IMR-90 (cell line): ENCODE data around the gene OSBPL1A. TPM values are rescaled to one million over a fixed set of nuclear protein-coding genes. Genes with fewer than 3 reads are reported as not detected.

ENCODE experiments used
- ATAC-seq: fragments of 200-7000 bp; cut with Tn5 transposase; 2 replicates; pipeline ENCODE4 v1.9.1; 2020; ENCODE audit warnings: low read depth, mild to moderate bottlenecking, moderate library complexity
- BruUV-seq: library from RNA; stranded (reverse); fragments of 400-500 nt; replicated peaks from 2 replicates; lab custom pipeline; 2021; lab: Mats Ljungman, UMichigan
- CTCF ChIA-PET: fragments of 300-600 bp; formaldehyde crosslinking; extraction: SDS; loops from one replicate; lab custom pipeline; 2021; ENCODE audit warnings: antibody characterized with exemption; lab: Yijun Ruan, JAX
- POLR2A ChIA-PET: fragments of 300-600 bp; sonication (Branson Sonifier 250); formaldehyde crosslinking; loops from one replicate; lab custom pipeline; 2022; ENCODE audit warnings: antibody characterized with exemption; ENCODE audit not compliant: unreplicated experiment; lab: Charles Lee
- DNase-seq: peaks from one replicate; pipeline ENCODE4 v3.0.0; 2013
- H2AFZ ChIP-seq: replicated peaks from 2 replicates; pipeline ENCODE3; 2013; ENCODE audit warnings: low read length, mild to moderate bottlenecking; ENCODE audit not compliant: poor library complexity
- H2AK5ac ChIP-seq: 2 replicates; pipeline ENCODE4 v1.6.1; 2013; ENCODE audit warnings: low read depth, low read length, inconsistent platforms
- H2AK9ac ChIP-seq: replicated peaks from 2 replicates; pipeline ENCODE3; 2013; ENCODE audit warnings: mild to moderate bottlenecking, low read depth, low read length, moderate library complexity; ENCODE audit not compliant: poor library complexity
- H2BK120ac ChIP-seq: 2 replicates; pipeline ENCODE4 v1.6.1; 2013; ENCODE audit warnings: low read depth, low read length, inconsistent platforms
- H2BK15ac ChIP-seq: 3 replicates; pipeline ENCODE4 v1.6.1; 2013; ENCODE audit warnings: low read depth, low read length, inconsistent platforms
- H2BK20ac ChIP-seq: 2 replicates; pipeline ENCODE4 v1.6.1; 2013; ENCODE audit warnings: low read depth, mild to moderate bottlenecking, inconsistent platforms, low read length, moderate library complexity
- H2BK5ac ChIP-seq: 2 replicates; pipeline ENCODE4 v1.6.1; 2013; ENCODE audit warnings: mild to moderate bottlenecking, low read depth, low read length, inconsistent platforms; ENCODE audit not compliant: poor library complexity, severe bottlenecking
- H3K14ac ChIP-seq: replicated peaks from 2 replicates; pipeline ENCODE4 v1.6.1; 2013; ENCODE audit warnings: low read depth, low read length, inconsistent platforms
- H3K18ac ChIP-seq: 2 replicates; pipeline ENCODE4 v1.6.1; 2013; ENCODE audit warnings: low read depth, low read length, control low read depth
- H3K23ac ChIP-seq: 2 replicates; pipeline ENCODE4 v1.6.1; 2013; ENCODE audit warnings: low read depth, low read length, inconsistent platforms
- H3K27ac ChIP-seq: 2 replicates; pipeline ENCODE4 v1.5.1; 2013; ENCODE audit warnings: mild to moderate bottlenecking, control low read depth, low read length; ENCODE audit not compliant: insufficient read depth
- H3K27me3 ChIP-seq: 2 replicates; pipeline ENCODE4 v1.6.1; 2013; ENCODE audit warnings: low read length; ENCODE audit not compliant: control insufficient read depth, insufficient read depth
- H3K36me3 ChIP-seq: 2 replicates; pipeline ENCODE4 v1.6.1; 2013; ENCODE audit warnings: low read length, mixed read lengths; ENCODE audit not compliant: control insufficient read depth, insufficient read depth
- H3K4ac ChIP-seq: 2 replicates; pipeline ENCODE4 v1.6.1; 2013; ENCODE audit warnings: low read depth, low read length, inconsistent platforms
- H3K4me1 ChIP-seq: 2 replicates; pipeline ENCODE4 v1.6.1; 2013; ENCODE audit warnings: low read length, mixed read lengths; ENCODE audit not compliant: control insufficient read depth, insufficient read depth
- H3K4me2 ChIP-seq: 2 replicates; pipeline ENCODE4 v1.6.1; 2013; ENCODE audit warnings: low read depth, mild to moderate bottlenecking, control low read depth, low read length, moderate library complexity
- H3K4me3 ChIP-seq: 2 replicates; pipeline ENCODE4 v1.5.1; 2013; ENCODE audit warnings: low read depth, mild to moderate bottlenecking, control low read depth, low read length, moderate library complexity; ENCODE audit not compliant: insufficient read depth
- H3K56ac ChIP-seq: 2 replicates; pipeline ENCODE4 v1.6.1; 2013; ENCODE audit warnings: low read length, inconsistent platforms; ENCODE audit not compliant: insufficient read depth; ENCODE audit errors: extremely low read depth
- H3K79me1 ChIP-seq, 2 experiments: 2 replicates each; pipeline ENCODE4 v1.6.1; 2013; ENCODE audit warnings: low read length in 2 of 2, inconsistent platforms in 1 of 2, low read depth in 1 of 2
- H3K9ac ChIP-seq: 2 replicates; pipeline ENCODE4 v1.6.1; 2013; ENCODE audit warnings: low read depth, low read length, control low read depth
- H3K9me1 ChIP-seq: 2 replicates; pipeline ENCODE4 v1.6.1; 2013; ENCODE audit warnings: low read length, inconsistent platforms; ENCODE audit not compliant: insufficient read depth
- H3K9me3 ChIP-seq: 2 replicates; pipeline ENCODE4 v1.6.1; 2013; ENCODE audit warnings: low read length; ENCODE audit not compliant: control insufficient read depth, insufficient read depth
- H4K20me1 ChIP-seq: 2 replicates; pipeline ENCODE4 v1.6.1; 2013; ENCODE audit warnings: low read length, inconsistent platforms; ENCODE audit not compliant: insufficient read depth
- H4K5ac ChIP-seq: 2 replicates; pipeline ENCODE4 v1.6.1; 2013; ENCODE audit warnings: mild to moderate bottlenecking, low read depth, low read length, control low read depth
- H4K8ac ChIP-seq, 2 experiments: 2 replicates each; pipeline ENCODE4 v1.6.1; 2013; ENCODE audit warnings: low read depth in 2 of 2, low read length in 2 of 2, control low read depth in 1 of 2, inconsistent platforms in 1 of 2
- H4K91ac ChIP-seq: 2 replicates; pipeline ENCODE4 v1.6.1; 2013; ENCODE audit warnings: low read depth, low read length, inconsistent platforms; ENCODE audit not compliant: insufficient read depth
- CHD1 ChIP-seq: IDR thresholded peaks from 2 replicates; pipeline ENCODE4 v1.6.1; 2012; ENCODE audit warnings: low read depth, low read length, improper control_type of control experiment
- FOS ChIP-seq: fragments of 150-350 bp; IDR thresholded peaks from 2 replicates; pipeline ENCODE4 v1.6.1; 2016; ENCODE audit warnings: low read depth, low read length
- MAZ ChIP-seq: IDR thresholded peaks from 2 replicates; pipeline ENCODE4 v1.6.1; 2012; ENCODE audit warnings: low read depth, mild to moderate bottlenecking, low read length, improper control_type of control experiment, moderate library complexity, borderline replicate concordance
- NFE2L2 ChIP-seq: fragments of 150-350 bp; IDR thresholded peaks from 2 replicates; pipeline ENCODE4 v1.6.1; 2016; ENCODE audit warnings: low read depth, mild to moderate bottlenecking, low read length
- RCOR1 ChIP-seq: IDR thresholded peaks from 2 replicates; pipeline ENCODE4 v1.6.1; 2012; ENCODE audit warnings: mild to moderate bottlenecking, low read length, improper control_type of control experiment; ENCODE audit not compliant: insufficient replicate concordance
- RFX5 ChIP-seq: IDR thresholded peaks from 2 replicates; pipeline ENCODE4 v1.8.0; 2012; ENCODE audit warnings: low read depth, mild to moderate bottlenecking, low read length, moderate library complexity
- SMC3 ChIP-seq: fragments of 150-350 bp; IDR thresholded peaks from 2 replicates; pipeline ENCODE4 v1.6.1; 2016; ENCODE audit warnings: low read depth, mild to moderate bottlenecking, antibody characterized with exemption, low read length, moderate library complexity
- WGBS, 2 experiments: methylation state at CpG; one replicate each; pipeline versions ENCODE4 v1.1.5 to v1.1.7; 2013; ENCODE audit warnings: missing lambda C conversion rate in 2 of 2; ENCODE audit not compliant: insufficient read length in 1 of 2; ENCODE audit errors: extremely low coverage in 2 of 2; 5-methylcytosine and 5-hydroxymethylcytosine counted together
- dilution Hi-C: fragments of 300-500 bp; cut with HindIII; formaldehyde crosslinking; loops from one replicate; pipeline ENCODE4 v1.14.3; 2018; ENCODE audit warnings: low sequenced_read_pairs; ENCODE audit not compliant: unreplicated experiment
- in situ Hi-C: fragments of 300-500 bp; cut with MboI; formaldehyde crosslinking; loops from 3 replicates; pipeline ENCODE4 v1.14.3; 2019; ENCODE audit warnings: low sequenced_read_pairs, inconsistent platforms, mixed read lengths
- intact Hi-C: fragments of 100-400 bp; cut with micrococcal nuclease; formaldehyde crosslinking; loops from 2 replicates; pipeline ENCODE4 v1.10.0; 2022
- polyA plus RNA-seq, 3 experiments: library from polyadenylated mRNA; depleted of rRNA; stranded (reverse); fragments of >200 nt; gene quantifications; 2 replicates each; pipeline ENCODE4 v1.2.3, GENCODE V29; 2012; ENCODE audit warnings: low replicate concordance in 1 of 3
- total RNA-seq: library from RNA; depleted of rRNA; stranded (reverse); fragments of >200 nt; gene quantifications from 2 replicates; pipeline ENCODE4 v1.2.3, GENCODE V29; 2012
- TF ChIP-seq, protein P1 (sequence below): conservative IDR thresholded peaks from 2 replicates; pipeline ENCODE4 v1.5.1; 2012; ENCODE audit warnings: mild to moderate bottlenecking, low read depth, low read length, improper control_type of control experiment

The OSBPL1A gene
- total and polyA plus RNA-seq, 2 of the 4 experiments (the other 2 are of a cell fraction): 29.4 to 70.4 TPM

GRCh38 chr18:24402209-24402785 lies 4.7 kb upstream of the OSBPL1A start:
- in situ Hi-C loops: no loop called here
- no peak for TF ChIP-seq NFE2L2
- TF ChIP-seq RCOR1: no peak
- no peak for TF ChIP-seq CHD1
- no peak for TF ChIP-seq MAZ
- no peak for TF ChIP-seq FOS
- TF ChIP-seq RFX5: no peak
- TF ChIP-seq, protein P1, sequence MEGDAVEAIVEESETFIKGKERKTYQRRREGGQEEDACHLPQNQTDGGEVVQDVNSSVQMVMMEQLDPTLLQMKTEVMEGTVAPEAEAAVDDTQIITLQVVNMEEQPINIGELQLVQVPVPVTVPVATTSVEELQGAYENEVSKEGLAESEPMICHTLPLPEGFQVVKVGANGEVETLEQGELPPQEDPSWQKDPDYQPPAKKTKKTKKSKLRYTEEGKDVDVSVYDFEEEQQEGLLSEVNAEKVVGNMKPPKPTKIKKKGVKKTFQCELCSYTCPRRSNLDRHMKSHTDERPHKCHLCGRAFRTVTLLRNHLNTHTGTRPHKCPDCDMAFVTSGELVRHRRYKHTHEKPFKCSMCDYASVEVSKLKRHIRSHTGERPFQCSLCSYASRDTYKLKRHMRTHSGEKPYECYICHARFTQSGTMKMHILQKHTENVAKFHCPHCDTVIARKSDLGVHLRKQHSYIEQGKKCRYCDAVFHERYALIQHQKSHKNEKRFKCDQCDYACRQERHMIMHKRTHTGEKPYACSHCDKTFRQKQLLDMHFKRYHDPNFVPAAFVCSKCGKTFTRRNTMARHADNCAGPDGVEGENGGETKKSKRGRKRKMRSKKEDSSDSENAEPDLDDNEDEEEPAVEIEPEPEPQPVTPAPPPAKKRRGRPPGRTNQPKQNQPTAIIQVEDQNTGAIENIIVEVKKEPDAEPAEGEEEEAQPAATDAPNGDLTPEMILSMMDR: peak; percentile 12; the same call in 1 of the 2 replicates
- TF ChIP-seq SMC3: no peak

More at GRCh38 chr18:24402209-24402785, 4.7 kb upstream of the OSBPL1A start:
- Histone ChIP-seq H3K36me3 (no peaks in the 10 kb centered on the region), H3K14ac (no peak overlapping the region), H3K27ac (no peak overlapping the region), H3K9me3 (no peaks in the 10 kb centered on the region), H2AFZ (no peak overlapping the region), H3K79me1 (peaks cover 0 to under 1% of the 10 kb centered on the region in 2 experiments; a peak in 1 of 4 replicates), H3K9ac (no peak overlapping the region), H4K20me1 (no peaks in the 10 kb centered on the region), H3K4ac (no peak overlapping the region), H4K5ac (no peak overlapping the region), H3K4me2 (no peak overlapping the region), H4K8ac (no peak overlapping the region), H2BK20ac (no peak overlapping the region), H3K56ac (no peak overlapping the region), H3K18ac (no peak overlapping the region), H3K4me3 (no peak overlapping the region), H3K27me3 (peaks cover 11% of the 10 kb centered on the region), H2BK15ac (no peak overlapping the region), H3K4me1 (0 out of 2 replicates have a peak, but pooled peaks cover 2% of the 10 kb centered on the region), H2BK120ac (no peak overlapping the region), H3K23ac (no peak overlapping the region), H2AK5ac (no peak overlapping the region), H2BK5ac (no peak overlapping the region), H2AK9ac (no peak overlapping the region), H4K91ac (no peak overlapping the region), H3K9me1 (0 out of 2 replicates have a peak, but pooled peaks cover 3% of the 10 kb centered on the region)
- intact Hi-C loops: no loop called here
- CTCF ChIA-PET: no interaction called here
- BruUV-seq: no TSS peak
- ATAC-seq (no peak), DNase-seq (no peak)
- POLR2A ChIA-PET: no interaction called here
- 100% methylated on average over 1 of the region's 6 CpGs; no CpG with 5 or more reads in 1 of the 2 experiments for WGBS, 2 experiments
- dilution Hi-C loops: no loop called here
